ENCODE measurements around the gene GPC1.

The GPC1 gene

GRCh38 chr2:240457223-240458043, 22.0 kb downstream of the GPC1 start:
- no peak for DNase-seq

GRCh38 chr2:240458044-240458899, 22.8 kb downstream of the GPC1 start:
- no peak for DNase-seq

- DNase-seq, result no peak
Measured at GRCh38 chr2:240458900-240459391, 23.5 kb downstream of the GPC1 start.

GRCh38 chr2:240459401-240460252, 24.2 kb downstream of the GPC1 start:
- no peak for DNase-seq

GRCh38 chr2:240460253-240460711, 24.8 kb downstream of the GPC1 start:
- no peak for DNase-seq

- DNase-seq, result no peak
Measured at GRCh38 chr2:240460781-240461431, 25.4 kb downstream of the GPC1 start.

GRCh38 chr2:240461471-240462072, 26.1 kb downstream of the GPC1 start:
- DNase-seq, result no peak

- no peak for DNase-seq
Measured at GRCh38 chr2:240462073-240462706, 26.7 kb downstream of the GPC1 start.

GRCh38 chr2:240462707-240463273, 27.3 kb downstream of the GPC1 start:
- no peak for DNase-seq

- DNase-seq, result no peak
Measured at GRCh38 chr2:240463274-240463865, 27.9 kb downstream of the GPC1 start.

- no peak for DNase-seq
Measured at GRCh38 chr2:240463866-240464481, 28.5 kb downstream of the GPC1 start.

GRCh38 chr2:240464514-240465241, 29.2 kb downstream of the GPC1 start:
- no peak for DNase-seq

- DNase-seq, result no peak
Measured at GRCh38 chr2:240465268-240465764, 29.9 kb downstream of the GPC1 start.

GRCh38 chr2:240465765-240466578, 30.5 kb downstream of the GPC1 start:
- no peak for DNase-seq

- no peak for DNase-seq
Measured at GRCh38 chr2:240466579-240467148, 31.2 kb downstream of the GPC1 start.

GRCh38 chr2:240467149-240467642, 31.7 kb downstream of the GPC1 start:
- DNase-seq, result no peak

- no peak for DNase-seq
Measured at GRCh38 chr2:240467659-240468302, 32.3 kb downstream of the GPC1 start.

Measured in CD4-positive, alpha-beta T cell treated with Interleukin-6 for 4 hours (primary cell).